WTC11 (cell line): ENCODE results near the gene TWIST2. TPM values are rescaled to one million over a fixed set of nuclear protein-coding genes. Genes with fewer than 3 reads are reported as not detected.

Experiments used
- ATAC-seq: fragments of 200-7000 bp; cut with Tn5 transposase; 2 replicates; pipeline ENCODE4 v1.10.0; 2021; ENCODE audit warnings: mild to moderate bottlenecking, moderate library complexity
- CTCF ChIA-PET: fragments of 300-600 bp; sonication (Branson Sonifier 250); formaldehyde crosslinking; loops from one replicate; lab custom pipeline; 2021; ENCODE audit warnings: antibody characterized with exemption; lab: Charles Lee
- POLR2A ChIA-PET: fragments of 350-600 bp; sonication (Branson Sonifier 250); formaldehyde crosslinking; loops from one replicate; lab custom pipeline; 2021; ENCODE audit warnings: antibody characterized with exemption; lab: Charles Lee
- DNase-seq: peaks from one replicate; pipeline ENCODE4 v3.0.0; 2021; ENCODE audit warnings: low spot score
- H3K27ac Mint-ChIP-seq: 2 replicates; pipeline ENCODE4 v1.8.0; 2021; ENCODE audit warnings: mixed read lengths
- H3K27me3 Mint-ChIP-seq: 2 replicates; pipeline ENCODE4 v1.8.0; 2021; ENCODE audit warnings: low read depth, mild to moderate bottlenecking, moderate library complexity, mixed read lengths
- H3K36me3 Mint-ChIP-seq: 2 replicates; pipeline ENCODE4 v1.8.0; 2021; ENCODE audit warnings: mixed read lengths
- H3K4me1 Mint-ChIP-seq: 2 replicates; pipeline ENCODE4 v1.8.0; 2022; ENCODE audit warnings: mixed read lengths
- H3K4me3 Mint-ChIP-seq: 2 replicates; pipeline ENCODE4 v1.8.0; 2021; ENCODE audit warnings: mild to moderate bottlenecking, moderate library complexity, mixed read lengths
- H3K9me3 Mint-ChIP-seq: 2 replicates; pipeline ENCODE4 v1.8.0; 2021; ENCODE audit warnings: mixed read lengths
- CREB1 ChIP-seq: sonication (generic); formaldehyde crosslinking; IDR thresholded peaks from 2 replicates; pipeline ENCODE4 v1.8.0; 2023; ENCODE audit warnings: mild to moderate bottlenecking, missing genetic modification reagents
- E2F4 ChIP-seq: sonication (generic); formaldehyde crosslinking; IDR thresholded peaks from 2 replicates; pipeline ENCODE4 v1.8.1; 2022; ENCODE audit warnings: low read depth, mild to moderate bottlenecking, moderate library complexity, missing genetic modification reagents, borderline replicate concordance
- HMGA2 ChIP-seq: fragments of 250-450 bp; sonication (Bioruptor Pico); IDR thresholded peaks from 2 replicates; pipeline ENCODE4 v1.4.0; 2021; ENCODE audit warnings: mild to moderate bottlenecking, moderate library complexity
- NFYB ChIP-seq: sonication (generic); formaldehyde crosslinking; conservative IDR thresholded peaks from 2 replicates; pipeline ENCODE4 v1.8.0; 2022; ENCODE audit warnings: low read depth, missing genetic modification reagents
- NR1H2 ChIP-seq: sonication (generic); formaldehyde crosslinking; IDR thresholded peaks from 2 replicates; pipeline ENCODE4 v1.9.0; 2021; ENCODE audit warnings: mild to moderate bottlenecking, moderate library complexity, missing genetic modification reagents
- ZBTB21 ChIP-seq: sonication (generic); formaldehyde crosslinking; IDR thresholded peaks from 2 replicates; pipeline ENCODE4 v1.8.1; 2023; ENCODE audit warnings: mild to moderate bottlenecking, missing genetic modification reagents, borderline replicate concordance
- ZNF121 ChIP-seq: sonication (generic); formaldehyde crosslinking; IDR thresholded peaks from 2 replicates; pipeline ENCODE4 v1.8.0; 2023; ENCODE audit warnings: missing genetic modification reagents
- ZNF219 ChIP-seq: sonication (generic); formaldehyde crosslinking; IDR thresholded peaks from 2 replicates; pipeline ENCODE4 v1.8.0; 2023; ENCODE audit warnings: missing genetic modification reagents, mild to moderate bottlenecking, borderline replicate concordance
- ZNF232 ChIP-seq: sonication (generic); formaldehyde crosslinking; IDR thresholded peaks from 2 replicates; pipeline ENCODE4 v1.8.0; 2022; ENCODE audit warnings: mild to moderate bottlenecking, missing genetic modification reagents
- ZNF281 ChIP-seq: sonication (generic); formaldehyde crosslinking; IDR thresholded peaks from 2 replicates; pipeline ENCODE4 v1.8.0; 2023; ENCODE audit warnings: mild to moderate bottlenecking, missing genetic modification reagents
- ZNF317 ChIP-seq: sonication (generic); formaldehyde crosslinking; IDR thresholded peaks from 2 replicates; pipeline ENCODE4 v1.8.1; 2023; ENCODE audit warnings: low read depth, mild to moderate bottlenecking, moderate library complexity, missing genetic modification reagents, borderline replicate concordance
- ZNF396 ChIP-seq: fragments of 250-450 bp; sonication (Bioruptor Pico); IDR thresholded peaks from 2 replicates; pipeline ENCODE4 v1.8.0; 2021; ENCODE audit warnings: mild to moderate bottlenecking, moderate library complexity, borderline replicate concordance
- ZNF425 ChIP-seq: fragments of 250-450 bp; sonication (Bioruptor Pico); conservative IDR thresholded peaks from 2 replicates; pipeline ENCODE4 v1.9.0; 2021; ENCODE audit warnings: mild to moderate bottlenecking
- ZNF532 ChIP-seq: fragments of 250-450 bp; sonication (Bioruptor Pico); IDR thresholded peaks from 2 replicates; pipeline ENCODE4 v1.9.0; 2021; ENCODE audit warnings: mild to moderate bottlenecking, borderline replicate concordance
- ZNF671 ChIP-seq: fragments of 250-450 bp; sonication (Bioruptor Pico); IDR thresholded peaks from 2 replicates; pipeline ENCODE4 v1.8.0; 2021; ENCODE audit warnings: mild to moderate bottlenecking
- total RNA-seq: library from RNA; stranded (reverse); gene quantifications from 3 replicates; pipeline ENCODE4 v1.2.3, GENCODE V29; 2021

TWIST2 gene
- total RNA-seq, 1 experiment from 2014 or later: 5.7 TPM

GRCh38 chr2:238911376-238912227 lies 63.7 kb downstream of the TWIST2 start (continued):
- no peak for TF ChIP-seq ZNF281 (CRISPR knock-in tag)

GRCh38 chr2:238912228-238912915 lies 64.5 kb downstream of the TWIST2 start:
- no peak overlapping the region for H3K4me3 Mint-ChIP-seq
- POLR2A ChIA-PET: no interaction called here
- DNase-seq (no peak), ATAC-seq (no peak)
- no peaks in the 10 kb centered on the region; the same call in 1 of the 2 replicates for H3K27me3 Mint-ChIP-seq
- H3K36me3 Mint-ChIP-seq: no peaks in the 10 kb centered on the region
- peaks cover 2% of the 10 kb centered on the region; the same call in 1 of the 2 replicates for H3K4me1 Mint-ChIP-seq
- H3K9me3 Mint-ChIP-seq: 0 out of 2 replicates have a peak, but pooled peaks cover 6% of the 10 kb centered on the region
- no peak for TF ChIP-seq ZBTB21 (CRISPR knock-in tag)
- TF ChIP-seq NR1H2 (CRISPR knock-in tag): no peak
- TF ChIP-seq HMGA2: no peak
- TF ChIP-seq ZNF232 (CRISPR knock-in tag): no peak
- no peak for TF ChIP-seq CREB1 (CRISPR knock-in tag)
- TF ChIP-seq, all 79 proteins: peak for 0
- CTCF ChIA-PET: no interaction called here
- no peak overlapping the region for H3K27ac Mint-ChIP-seq

- peaks cover 2% of the 10 kb centered on the region; the same call in 1 of the 2 replicates for H3K4me1 Mint-ChIP-seq
- CTCF ChIA-PET: no interaction called here
- 0 out of 2 replicates have a peak, but pooled peaks cover 6% of the 10 kb centered on the region for H3K9me3 Mint-ChIP-seq
- no peak overlapping the region for H3K4me3 Mint-ChIP-seq
- POLR2A ChIA-PET: no interaction called here
- no peaks in the 10 kb centered on the region for H3K36me3 Mint-ChIP-seq
- no peaks in the 10 kb centered on the region; the same call in 1 of the 2 replicates for H3K27me3 Mint-ChIP-seq
- ATAC-seq: no peak
- DNase-seq: no peak
- H3K27ac Mint-ChIP-seq: no peak overlapping the region
- no peak for TF ChIP-seq ZNF396 (CRISPR knock-in tag)
- TF ChIP-seq ZNF121: no peak
- TF ChIP-seq ZNF425 (CRISPR knock-in tag): no peak
- TF ChIP-seq ZNF532 (CRISPR knock-in tag): no peak
- TF ChIP-seq ZNF671: no peak
- no peak for TF ChIP-seq E2F4 (CRISPR knock-in tag)
- no peak for TF ChIP-seq CREB1 (CRISPR knock-in tag)
- no peak for TF ChIP-seq ZNF317 (CRISPR knock-in tag)
- TF ChIP-seq ZNF219 (CRISPR knock-in tag): no peak
- no peak for TF ChIP-seq NFYB
Observed at GRCh38 chr2:238912916-238913875, 65.3 kb downstream of the TWIST2 start.
